HEK293 (cell line): ENCODE measurements around the gene PHF23.

ENCODE experiments used
- KLF16 ChIP-seq: fragments of 450-650 bp; formaldehyde crosslinking; IDR thresholded peaks from 2 replicates; pipeline ENCODE4 v1.5.1; 2017; ENCODE audit warnings: missing biosample characterization, missing genetic modification characterization
- SCRT1 ChIP-seq: fragments of 450-650 bp; formaldehyde crosslinking; IDR thresholded peaks from 2 replicates; pipeline ENCODE4 v1.5.1; 2016; ENCODE audit warnings: missing biosample characterization, missing genetic modification characterization, borderline replicate concordance
- SP2 ChIP-seq: fragments of 450-650 bp; formaldehyde crosslinking; IDR thresholded peaks from 2 replicates; pipeline ENCODE4 v1.5.1; 2016; ENCODE audit warnings: missing biosample characterization, missing genetic modification characterization
- TSHZ1 ChIP-seq: fragments of 450-650 bp; formaldehyde crosslinking; IDR thresholded peaks from 2 replicates; pipeline ENCODE4 v1.5.1; 2016; ENCODE audit warnings: missing biosample characterization, missing genetic modification characterization, borderline replicate concordance
- ZFP41 ChIP-seq: fragments of 450-650 bp; formaldehyde crosslinking; IDR thresholded peaks from 2 replicates; pipeline ENCODE4 v1.5.1; 2016; ENCODE audit warnings: missing biosample characterization, missing genetic modification characterization, borderline replicate concordance
- ZNF155 ChIP-seq: fragments of 450-650 bp; formaldehyde crosslinking; IDR thresholded peaks from 2 replicates; pipeline ENCODE4 v1.5.1; 2016; ENCODE audit warnings: missing biosample characterization, missing genetic modification characterization
- ZNF16 ChIP-seq: fragments of 450-650 bp; formaldehyde crosslinking; IDR thresholded peaks from 2 replicates; pipeline ENCODE4 v1.5.1; 2016; ENCODE audit warnings: low read depth, missing biosample characterization, missing genetic modification characterization
- ZNF202 ChIP-seq: fragments of 450-650 bp; formaldehyde crosslinking; IDR thresholded peaks from 2 replicates; pipeline ENCODE4 v1.5.1; 2016; ENCODE audit warnings: missing biosample characterization, missing genetic modification characterization, borderline replicate concordance
- ZNF23 ChIP-seq: fragments of 450-650 bp; formaldehyde crosslinking; IDR thresholded peaks from 2 replicates; pipeline ENCODE4 v1.5.1; 2016; ENCODE audit warnings: missing biosample characterization, missing genetic modification characterization, borderline replicate concordance
- ZNF239 ChIP-seq: fragments of 450-650 bp; formaldehyde crosslinking; IDR thresholded peaks from 2 replicates; pipeline ENCODE4 v1.5.1; 2016; ENCODE audit warnings: missing biosample characterization, missing genetic modification characterization
- ZNF248 ChIP-seq: fragments of 450-650 bp; formaldehyde crosslinking; IDR thresholded peaks from 2 replicates; pipeline ENCODE4 v1.5.1; 2017; ENCODE audit warnings: missing biosample characterization, missing genetic modification characterization
- ZNF292 ChIP-seq: fragments of 450-650 bp; formaldehyde crosslinking; IDR thresholded peaks from 2 replicates; pipeline ENCODE4 v1.5.1; 2016; ENCODE audit warnings: low read depth, missing biosample characterization, missing genetic modification characterization, borderline replicate concordance
- ZNF394 ChIP-seq: fragments of 450-650 bp; formaldehyde crosslinking; IDR thresholded peaks from 2 replicates; pipeline ENCODE4 v1.5.1; 2016; ENCODE audit warnings: missing biosample characterization, missing genetic modification characterization, mild to moderate bottlenecking, moderate library complexity, borderline replicate concordance
- ZNF426 ChIP-seq: fragments of 450-650 bp; formaldehyde crosslinking; IDR thresholded peaks from 2 replicates; pipeline ENCODE4 v1.5.1; 2017; ENCODE audit warnings: missing biosample characterization, missing genetic modification characterization, mild to moderate bottlenecking, inconsistent platforms, moderate library complexity
- ZNF521 ChIP-seq: fragments of 450-650 bp; formaldehyde crosslinking; IDR thresholded peaks from 2 replicates; pipeline ENCODE4 v1.5.1; 2017; ENCODE audit warnings: missing biosample characterization, mild to moderate bottlenecking, missing genetic modification characterization
- ZNF548 ChIP-seq: fragments of 450-650 bp; formaldehyde crosslinking; IDR thresholded peaks from 2 replicates; pipeline ENCODE4 v1.5.1; 2016; ENCODE audit warnings: missing biosample characterization, missing genetic modification characterization
- ZNF549 ChIP-seq: fragments of 450-650 bp; IDR thresholded peaks from 2 replicates; pipeline ENCODE4 v1.5.1; 2018; ENCODE audit warnings: missing biosample characterization, missing genetic modification characterization, mild to moderate bottlenecking, inconsistent platforms, moderate library complexity
- ZNF558 ChIP-seq: fragments of 450-650 bp; formaldehyde crosslinking; IDR thresholded peaks from 2 replicates; pipeline ENCODE4 v1.5.1; 2016; ENCODE audit warnings: missing biosample characterization, missing genetic modification characterization
- ZNF585B ChIP-seq: fragments of 450-650 bp; formaldehyde crosslinking; IDR thresholded peaks from 2 replicates; pipeline ENCODE4 v1.5.1; 2016; ENCODE audit warnings: missing biosample characterization, missing genetic modification characterization
- ZNF658 ChIP-seq: fragments of 450-650 bp; formaldehyde crosslinking; IDR thresholded peaks from 2 replicates; pipeline ENCODE4; 2016; ENCODE audit warnings: missing biosample characterization, missing genetic modification characterization
- ZNF670 ChIP-seq: fragments of 450-650 bp; formaldehyde crosslinking; IDR thresholded peaks from 2 replicates; pipeline ENCODE4 v1.5.1; 2016; ENCODE audit warnings: missing biosample characterization, missing genetic modification characterization, low read depth
- ZNF677 ChIP-seq: fragments of 450-650 bp; IDR thresholded peaks from 2 replicates; pipeline ENCODE4 v1.5.0; 2018; ENCODE audit warnings: missing biosample characterization, mild to moderate bottlenecking, missing genetic modification characterization, moderate library complexity
- ZNF792 ChIP-seq: fragments of 450-650 bp; formaldehyde crosslinking; IDR thresholded peaks from 2 replicates; pipeline ENCODE4 v1.5.1; 2016; ENCODE audit warnings: missing biosample characterization, missing genetic modification characterization
- ZNF843 ChIP-seq: fragments of 450-650 bp; formaldehyde crosslinking; IDR thresholded peaks from 2 replicates; pipeline ENCODE4 v1.5.1; 2016; ENCODE audit warnings: missing biosample characterization, missing genetic modification characterization
- TF ChIP-seq, protein P1 (sequence below): fragments of 450-650 bp; formaldehyde crosslinking; IDR thresholded peaks from 2 replicates; pipeline ENCODE4 v1.5.1; 2016; ENCODE audit warnings: missing biosample characterization, missing genetic modification characterization
- TF ChIP-seq, protein P2 (sequence below): fragments of 450-650 bp; formaldehyde crosslinking; IDR thresholded peaks from 2 replicates; pipeline ENCODE4 v1.5.1; 2016; ENCODE audit warnings: missing biosample characterization, missing genetic modification characterization, borderline replicate concordance
- TF ChIP-seq, protein P3 (sequence below): sonication (generic); formaldehyde crosslinking; IDR thresholded peaks from 2 replicates; pipeline ENCODE4 v1.8.1; 2022; ENCODE audit warnings: mild to moderate bottlenecking, moderate library complexity, missing genetic modification reagents
- TF ChIP-seq, protein P4 (sequence below): fragments of 450-650 bp; formaldehyde crosslinking; conservative IDR thresholded peaks from 2 replicates; pipeline ENCODE4 v1.5.1; 2016; ENCODE audit warnings: low read depth, missing biosample characterization, missing genetic modification characterization

The PHF23 gene

GRCh38 chr17:7280519-7281073 is 41.3 kb upstream of the PHF23 start (continued):
- TF ChIP-seq, protein P1, sequence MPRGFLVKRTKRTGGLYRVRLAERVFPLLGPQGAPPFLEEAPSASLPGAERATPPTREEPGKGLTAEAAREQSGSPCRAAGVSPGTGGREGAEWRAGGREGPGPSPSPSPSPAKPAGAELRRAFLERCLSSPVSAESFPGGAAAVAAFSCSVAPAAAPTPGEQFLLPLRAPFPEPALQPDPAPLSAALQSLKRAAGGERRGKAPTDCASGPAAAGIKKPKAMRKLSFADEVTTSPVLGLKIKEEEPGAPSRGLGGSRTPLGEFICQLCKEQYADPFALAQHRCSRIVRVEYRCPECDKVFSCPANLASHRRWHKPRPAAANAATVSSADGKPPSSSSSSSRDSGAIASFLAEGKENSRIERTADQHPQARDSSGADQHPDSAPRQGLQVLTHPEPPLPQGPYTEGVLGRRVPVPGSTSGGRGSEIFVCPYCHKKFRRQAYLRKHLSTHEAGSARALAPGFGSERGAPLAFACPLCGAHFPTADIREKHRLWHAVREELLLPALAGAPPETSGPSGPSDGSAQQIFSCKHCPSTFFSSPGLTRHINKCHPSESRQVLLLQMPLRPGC (tag by site-specific recombination) = no peak
- no peak for TF ChIP-seq KLF16
- no peak for TF ChIP-seq ZNF549 (tag by site-specific recombination)
- no peak for TF ChIP-seq SCRT1 (tag by site-specific recombination)
- TF ChIP-seq ZNF521 (tag by site-specific recombination) = no peak
- no peak for TF ChIP-seq ZNF23 (tag by site-specific recombination)
- TF ChIP-seq, protein P2, sequence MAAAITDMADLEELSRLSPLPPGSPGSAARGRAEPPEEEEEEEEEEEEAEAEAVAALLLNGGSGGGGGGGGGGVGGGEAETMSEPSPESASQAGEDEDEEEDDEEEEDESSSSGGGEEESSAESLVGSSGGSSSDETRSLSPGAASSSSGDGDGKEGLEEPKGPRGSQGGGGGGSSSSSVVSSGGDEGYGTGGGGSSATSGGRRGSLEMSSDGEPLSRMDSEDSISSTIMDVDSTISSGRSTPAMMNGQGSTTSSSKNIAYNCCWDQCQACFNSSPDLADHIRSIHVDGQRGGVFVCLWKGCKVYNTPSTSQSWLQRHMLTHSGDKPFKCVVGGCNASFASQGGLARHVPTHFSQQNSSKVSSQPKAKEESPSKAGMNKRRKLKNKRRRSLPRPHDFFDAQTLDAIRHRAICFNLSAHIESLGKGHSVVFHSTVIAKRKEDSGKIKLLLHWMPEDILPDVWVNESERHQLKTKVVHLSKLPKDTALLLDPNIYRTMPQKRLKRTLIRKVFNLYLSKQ (tag by site-specific recombination) = no peak
- no peak for TF ChIP-seq TSHZ1
- TF ChIP-seq ZNF155 (tag by site-specific recombination) = no peak
- TF ChIP-seq, protein P3, sequence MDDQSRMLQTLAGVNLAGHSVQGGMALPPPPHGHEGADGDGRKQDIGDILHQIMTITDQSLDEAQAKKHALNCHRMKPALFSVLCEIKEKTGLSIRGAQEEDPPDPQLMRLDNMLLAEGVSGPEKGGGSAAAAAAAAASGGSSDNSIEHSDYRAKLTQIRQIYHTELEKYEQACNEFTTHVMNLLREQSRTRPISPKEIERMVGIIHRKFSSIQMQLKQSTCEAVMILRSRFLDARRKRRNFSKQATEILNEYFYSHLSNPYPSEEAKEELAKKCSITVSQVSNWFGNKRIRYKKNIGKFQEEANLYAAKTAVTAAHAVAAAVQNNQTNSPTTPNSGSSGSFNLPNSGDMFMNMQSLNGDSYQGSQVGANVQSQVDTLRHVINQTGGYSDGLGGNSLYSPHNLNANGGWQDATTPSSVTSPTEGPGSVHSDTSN (CRISPR knock-in tag) = peak; percentile 88
- TF ChIP-seq ZNF670 (tag by site-specific recombination) = no peak
- TF ChIP-seq ZNF292 (tag by site-specific recombination) = no peak
- peak; percentile 31; the same call in 1 of the 2 replicates for TF ChIP-seq ZNF558 (tag by site-specific recombination)
- TF ChIP-seq ZNF843 = 0 out of 2 replicates have a peak, but pooled peaks have one; percentile 29
- TF ChIP-seq SP2 (tag by site-specific recombination) = no peak
- no peak for TF ChIP-seq ZNF248
- TF ChIP-seq ZNF658 = no peak
- TF ChIP-seq ZNF548 (tag by site-specific recombination) = peak; percentile 56; the same call in 1 of the 2 replicates
- TF ChIP-seq ZNF394 (tag by site-specific recombination) = peak; percentile 71
- no peak for TF ChIP-seq ZNF202
- no peak for TF ChIP-seq ZNF426
- TF ChIP-seq, protein P4, sequence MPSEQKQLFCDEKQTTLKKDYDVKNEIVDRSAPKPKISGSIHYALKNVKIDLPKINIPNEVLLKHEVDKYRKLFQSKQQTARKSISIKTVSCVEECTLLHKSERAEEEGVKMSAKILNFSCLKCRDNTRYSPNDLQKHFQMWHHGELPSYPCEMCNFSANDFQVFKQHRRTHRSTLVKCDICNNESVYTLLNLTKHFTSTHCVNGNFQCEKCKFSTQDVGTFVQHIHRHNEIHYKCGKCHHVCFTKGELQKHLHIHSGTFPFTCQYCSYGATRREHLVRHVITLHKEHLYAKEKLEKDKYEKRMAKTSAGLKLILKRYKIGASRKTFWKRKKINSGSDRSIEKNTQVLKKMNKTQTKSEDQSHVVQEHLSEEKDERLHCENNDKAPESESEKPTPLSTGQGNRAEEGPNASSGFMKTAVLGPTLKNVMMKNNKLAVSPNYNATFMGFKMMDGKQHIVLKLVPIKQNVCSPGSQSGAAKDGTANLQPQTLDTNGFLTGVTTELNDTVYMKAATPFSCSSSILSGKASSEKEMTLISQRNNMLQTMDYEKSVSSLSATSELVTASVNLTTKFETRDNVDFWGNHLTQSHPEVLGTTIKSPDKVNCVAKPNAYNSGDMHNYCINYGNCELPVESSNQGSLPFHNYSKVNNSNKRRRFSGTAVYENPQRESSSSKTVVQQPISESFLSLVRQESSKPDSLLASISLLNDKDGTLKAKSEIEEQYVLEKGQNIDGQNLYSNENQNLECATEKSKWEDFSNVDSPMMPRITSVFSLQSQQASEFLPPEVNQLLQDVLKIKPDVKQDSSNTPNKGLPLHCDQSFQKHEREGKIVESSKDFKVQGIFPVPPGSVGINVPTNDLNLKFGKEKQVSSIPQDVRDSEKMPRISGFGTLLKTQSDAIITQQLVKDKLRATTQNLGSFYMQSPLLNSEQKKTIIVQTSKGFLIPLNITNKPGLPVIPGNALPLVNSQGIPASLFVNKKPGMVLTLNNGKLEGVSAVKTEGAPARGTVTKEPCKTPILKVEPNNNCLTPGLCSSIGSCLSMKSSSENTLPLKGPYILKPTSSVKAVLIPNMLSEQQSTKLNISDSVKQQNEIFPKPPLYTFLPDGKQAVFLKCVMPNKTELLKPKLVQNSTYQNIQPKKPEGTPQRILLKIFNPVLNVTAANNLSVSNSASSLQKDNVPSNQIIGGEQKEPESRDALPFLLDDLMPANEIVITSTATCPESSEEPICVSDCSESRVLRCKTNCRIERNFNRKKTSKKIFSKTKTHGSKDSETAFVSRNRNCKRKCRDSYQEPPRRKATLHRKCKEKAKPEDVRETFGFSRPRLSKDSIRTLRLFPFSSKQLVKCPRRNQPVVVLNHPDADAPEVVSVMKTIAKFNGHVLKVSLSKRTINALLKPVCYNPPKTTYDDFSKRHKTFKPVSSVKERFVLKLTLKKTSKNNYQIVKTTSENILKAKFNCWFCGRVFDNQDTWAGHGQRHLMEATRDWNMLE (tag by site-specific recombination) = no peak
- no peak for TF ChIP-seq ZNF792 (tag by site-specific recombination)
- TF ChIP-seq ZNF239 = no peak
- TF ChIP-seq ZFP41 (tag by site-specific recombination) = no peak
- TF ChIP-seq ZNF16 (tag by site-specific recombination) = no peak
- no peak for TF ChIP-seq ZNF585B
- no peak for TF ChIP-seq ZNF677 (tag by site-specific recombination)
